Prostate gland (tissue), 2 donors: ENCODE measurements around the gene OSBPL3.

Experiments
- CTCF ChIP-seq, 4 experiments: fragments of 200-600 bp in 2 of 4; fragments of 450-650 bp in 2 of 4; sonication (generic) in 2 of 4; IDR thresholded peaks; 1 replicate in 3 of 4; 2 replicates in 1 of 4; pipeline ENCODE4 v1.5.1; 2016 to 2019; ENCODE audit warnings: antibody characterized with exemption in 4 of 4, mild to moderate bottlenecking in 2 of 4, moderate library complexity in 2 of 4
- POLR2A ChIP-seq: fragments of 450-650 bp; IDR thresholded peaks from one replicate; pipeline ENCODE4 v1.6.1; 2016; ENCODE audit warnings: antibody characterized with exemption, mild to moderate bottlenecking

- TF ChIP-seq POLR2A, result no peak
- no peak for TF ChIP-seq CTCF (IDR thresholded peaks at IDR 0.05)
These were observed 193.0 kb downstream of the OSBPL3 start for GRCh38 chr7:24786941-24787340.
